H1 (cell line): ENCODE measurements around the gene RSPO1. TPM values are rescaled to one million over a fixed set of nuclear protein-coding genes. Genes with fewer than 3 reads are reported as not detected.

ENCODE experiments used
- CTCF ChIA-PET: fragments of 300-600 bp; sonication (Branson Sonifier 250); formaldehyde crosslinking; loops from one replicate; lab custom pipeline; 2021; ENCODE audit not compliant: partially characterized antibody; lab: Charles Lee
- POLR2A ChIA-PET: fragments of 300-600 bp; sonication (Branson Sonifier 250); formaldehyde crosslinking; loops from one replicate; lab custom pipeline; 2021; ENCODE audit warnings: inconsistent platforms; ENCODE audit not compliant: partially characterized antibody; lab: Charles Lee
- DNase-seq, 2 experiments: peaks; one replicate each; pipeline versions ENCODE4 v3.0.0 to v3.0.0-alpha.2; 2010 to 2022; ENCODE audit warnings: low spot score in 2 of 2, low read depth in 1 of 2, mixed read lengths in 1 of 2
- FAIRE-seq: peaks from 2 replicates; lab custom pipeline; 2011; peaks lifted over from hg19 to GRCh38; lab: Jason Lieb, UNC
- H2AFZ ChIP-seq: 2 replicates; pipeline ENCODE4 v1.8.1; 2012; ENCODE audit warnings: low read length, inconsistent platforms
- H2AK5ac ChIP-seq: 2 replicates; pipeline ENCODE4 v1.6.1; 2013; ENCODE audit warnings: low read depth, low read length
- H2BK120ac ChIP-seq: replicated peaks from 2 replicates; pipeline ENCODE3; 2013; ENCODE audit warnings: low read depth, low read length, inconsistent platforms
- H2BK12ac ChIP-seq: 2 replicates; pipeline ENCODE4 v1.6.1; 2013; ENCODE audit warnings: low read depth, low read length
- H2BK15ac ChIP-seq: 2 replicates; pipeline ENCODE4 v1.6.1; 2013; ENCODE audit warnings: low read length
- H2BK20ac ChIP-seq: 2 replicates; pipeline ENCODE4 v1.6.1; 2013; ENCODE audit warnings: low read length
- H2BK5ac ChIP-seq: 2 replicates; pipeline ENCODE4 v1.6.1; 2013; ENCODE audit warnings: low read depth, low read length
- H3K14ac ChIP-seq: 2 replicates; pipeline ENCODE4 v1.6.1; 2013; ENCODE audit warnings: inconsistent platforms; ENCODE audit not compliant: insufficient read length
- H3K18ac ChIP-seq: 2 replicates; pipeline ENCODE4 v1.6.1; 2013; ENCODE audit warnings: low read length; ENCODE audit errors: extremely low read depth
- H3K23ac ChIP-seq: 2 replicates; pipeline ENCODE4 v1.6.1; 2013; ENCODE audit warnings: inconsistent platforms; ENCODE audit not compliant: insufficient read length
- H3K23me2 ChIP-seq: 2 replicates; pipeline ENCODE4 v1.6.1; 2013; ENCODE audit warnings: low read depth, low read length
- H3K27ac ChIP-seq: 2 replicates; pipeline ENCODE4 v1.6.1; 2011; ENCODE audit warnings: low read depth, low read length, inconsistent platforms
- H3K27me3 ChIP-seq, 4 experiments: replicated peaks in 1 of 4; 1 replicate in 1 of 4; 2 replicates in 3 of 4; pipeline versions ENCODE4 v1.6.1 to v1.8.1; 2011 to 2013; ENCODE audit warnings: low read length in 3 of 4, mild to moderate bottlenecking in 3 of 4, inconsistent platforms in 2 of 4, mixed read lengths in 2 of 4, moderate library complexity in 1 of 4; ENCODE audit not compliant: control insufficient read depth in 3 of 4, insufficient read depth in 3 of 4; ENCODE audit errors: extremely low read depth in 1 of 4
- H3K36me3 ChIP-seq, 4 experiments: 2 replicates each; pipeline versions ENCODE4 v1.6.1 to v1.8.1; 2011 to 2013; ENCODE audit warnings: mild to moderate bottlenecking in 4 of 4, low read length in 3 of 4, moderate library complexity in 2 of 4, control low read depth in 1 of 4, inconsistent platforms in 1 of 4; ENCODE audit not compliant: insufficient read depth in 4 of 4, control insufficient read depth in 2 of 4
- H3K4ac ChIP-seq: replicated peaks from 2 replicates; pipeline ENCODE3; 2013; ENCODE audit warnings: low read length, low read depth, mixed read lengths, inconsistent platforms; ENCODE audit not compliant: insufficient read length
- H3K4me1 ChIP-seq, 4 experiments: replicated peaks in 1 of 4; 1 replicate in 1 of 4; 2 replicates in 3 of 4; pipeline versions ENCODE4 v1.6.1 to v1.8.1; 2011 to 2013; ENCODE audit warnings: low read length in 3 of 4, inconsistent platforms in 2 of 4, mixed read lengths in 1 of 4; ENCODE audit not compliant: insufficient read depth in 4 of 4, control insufficient read depth in 3 of 4
- H3K4me2 ChIP-seq, 2 experiments: 2 replicates each; pipeline versions ENCODE4 v1.6.1 to v1.8.1; 2011 to 2013; ENCODE audit warnings: low read depth in 2 of 2, low read length in 2 of 2, control low read depth in 1 of 2, inconsistent platforms in 1 of 2, mild to moderate bottlenecking in 1 of 2; ENCODE audit not compliant: insufficient read depth in 1 of 2
- H3K4me3 ChIP-seq, 4 experiments: fragments of 200-600, 300-600 bp in 1 of 4; sonication (generic), shearing (Covaris generic), sonication (Bioruptor Twin) in 1 of 4; 2 replicates each; pipeline versions ENCODE4 v1.5.1 to v1.8.1; 2011 to 2016; ENCODE audit warnings: low read length in 4 of 4, low read depth in 3 of 4, control low read depth in 2 of 4, inconsistent platforms in 2 of 4, mild to moderate bottlenecking in 2 of 4, mixed read lengths in 1 of 4, moderate library complexity in 1 of 4; ENCODE audit not compliant: insufficient read depth in 2 of 4; ENCODE audit errors: extremely low read depth in 1 of 4
- H3K56ac ChIP-seq: replicated peaks from 2 replicates; pipeline ENCODE3; 2013; ENCODE audit warnings: low read depth, mild to moderate bottlenecking, mixed read lengths, low read length, inconsistent platforms; ENCODE audit not compliant: insufficient read length
- H3K79me1 ChIP-seq: 2 replicates; pipeline ENCODE4 v1.6.1; 2013; ENCODE audit warnings: low read depth, low read length, control low read depth
- H3K79me2 ChIP-seq, 2 experiments: 2 replicates each; pipeline versions ENCODE4 v1.6.1 to v1.8.1; 2012 to 2013; ENCODE audit warnings: low read length in 2 of 2, mild to moderate bottlenecking in 2 of 2, inconsistent platforms in 1 of 2; ENCODE audit not compliant: insufficient read depth in 2 of 2, control insufficient read depth in 1 of 2
- H3K9ac ChIP-seq, 4 experiments: replicated peaks in 1 of 4; 1 replicate in 1 of 4; 2 replicates in 3 of 4; pipeline versions ENCODE4 v1.6.1 to v1.8.1; 2011 to 2013; ENCODE audit warnings: low read depth in 3 of 4, low read length in 3 of 4, control low read depth in 2 of 4, mild to moderate bottlenecking in 2 of 4, moderate library complexity in 2 of 4, inconsistent platforms in 1 of 4; ENCODE audit errors: extremely low read depth in 1 of 4
- H3K9me3 ChIP-seq, 2 experiments: 2 replicates each; pipeline versions ENCODE4 v1.6.1 to v1.8.1; 2012 to 2013; ENCODE audit warnings: mild to moderate bottlenecking in 2 of 2, moderate library complexity in 2 of 2, control low read depth in 1 of 2, inconsistent platforms in 1 of 2, low read depth in 1 of 2, low read length in 1 of 2, mixed read lengths in 1 of 2; ENCODE audit not compliant: insufficient read depth in 2 of 2
- H4K20me1 ChIP-seq, 2 experiments: replicated peaks in 1 of 2; 2 replicates each; pipeline versions ENCODE3 to v1.8.1; 2011 to 2013; ENCODE audit warnings: inconsistent platforms in 2 of 2, low read length in 2 of 2, mild to moderate bottlenecking in 1 of 2; ENCODE audit not compliant: insufficient read depth in 2 of 2, control insufficient read depth in 1 of 2
- H4K5ac ChIP-seq: 2 replicates; pipeline ENCODE4 v1.6.1; 2013; ENCODE audit warnings: low read length, low read depth, mixed read lengths, inconsistent platforms; ENCODE audit not compliant: insufficient read length
- H4K8ac ChIP-seq: 2 replicates; pipeline ENCODE4 v1.8.0; 2013; ENCODE audit warnings: mild to moderate bottlenecking, moderate library complexity, low read length, inconsistent platforms; ENCODE audit not compliant: insufficient read depth; ENCODE audit errors: extremely low read depth
- H4K91ac ChIP-seq: replicated peaks from 2 replicates; pipeline ENCODE3; 2013; ENCODE audit warnings: low read length, mixed read lengths, inconsistent platforms; ENCODE audit not compliant: insufficient read length
- POLR2A ChIP-seq, 2 experiments: IDR thresholded peaks; 1 replicate in 1 of 2; 2 replicates in 1 of 2; pipeline ENCODE4 v1.6.1; 2011; ENCODE audit warnings: low read depth in 2 of 2, low read length in 2 of 2, mild to moderate bottlenecking in 2 of 2; ENCODE audit errors: control extremely low read depth in 1 of 2
- WGBS, 2 experiments: shearing (Covaris generic) in 1 of 2; methylation state at CpG; one replicate each; pipeline versions ENCODE4 v1.1.6 to v1.1.7; 2013 to 2015; ENCODE audit warnings: low lambda C conversion rate in 2 of 2, mixed read lengths in 2 of 2, inconsistent platforms in 1 of 2, low coverage in 1 of 2, missing lambda C conversion rate in 1 of 2; ENCODE audit not compliant: insufficient replicate concordance in 2 of 2, insufficient coverage in 1 of 2, insufficient read length in 1 of 2; ENCODE audit errors: extremely low coverage in 1 of 2, missing lambda C conversion rate in 1 of 2; 5-methylcytosine and 5-hydroxymethylcytosine counted together
- polyA plus RNA-seq, 7 experiments: library from polyadenylated mRNA; depleted of rRNA in 3 of 7; stranded (reverse) in 5 of 7; unstranded in 2 of 7; fragments of >200 nt in 5 of 7; fragments of 200-250 nt in 2 of 7; gene quantifications; 1 replicate in 5 of 7; 2 replicates in 1 of 7; 4 replicates in 1 of 7; pipeline versions ENCODE4 v1.2.1 to v1.2.3, GENCODE V29; 2011 to 2013; ENCODE audit warnings: missing spikeins in 2 of 7, mixed read lengths in 2 of 7
- total RNA-seq: library from RNA; stranded (reverse); fragmentation: NEBNext Ultra II Directional; extraction: Animal tissue kit (Norgen Biotek cat#: 25700); gene quantifications from 2 replicates; pipeline ENCODE4 v1.2.1, GENCODE V29; 2021

Gene RSPO1
- total and polyA plus RNA-seq, 2 of the 8 experiments (the other 6 are each of a cell fraction or from before 2014, with no cell fraction given), result 0.39 TPM; not detected in 1

DNA sequence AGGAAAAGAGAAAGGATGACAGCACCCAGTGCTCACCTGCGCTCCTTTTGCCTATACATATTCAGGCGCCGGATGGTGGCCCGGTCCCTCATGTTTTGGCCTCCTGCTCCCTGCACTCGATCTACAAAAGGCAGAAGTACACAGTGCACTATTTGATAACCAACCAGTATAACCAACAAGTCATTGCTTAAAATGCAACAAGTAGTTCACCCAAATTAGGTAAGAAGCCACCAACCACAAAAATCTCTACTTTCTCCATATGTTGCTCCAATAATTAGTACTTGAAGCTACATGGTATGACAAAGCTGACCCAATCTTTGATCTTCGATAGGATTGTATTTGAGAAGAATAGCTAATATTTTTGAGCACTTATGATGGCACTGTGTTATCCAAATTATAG, 41.0 kb downstream of the RSPO1 start:
- no peak overlapping the region for H2BK20ac ChIP-seq
- H3K23me2 ChIP-seq, result no peaks in the 10 kb centered on the region
- no peak overlapping the region for H2BK15ac ChIP-seq
- H4K8ac ChIP-seq, result no peak overlapping the region
- H4K91ac ChIP-seq, result no peak overlapping the region
- H3K9me3 ChIP-seq, result no peaks in the 10 kb centered on the region
- WGBS, 2 experiments, result 79% methylated on average over 6 of the region's 6 CpGs; no CpG with 5 or more reads in 1 of the 2 experiments
- DNase-seq, result no peak
- H3K14ac ChIP-seq, result no peak overlapping the region
- ChIA-PET CTCF (interaction anchor here (0.8 kb wide), 1 partner anchor 10 kb away, joined by 4 read pairs; no protein-coding TSS in a partner anchor), POLR2A (interaction anchor here (1.1 to 2.9 kb wide), 4 partner anchors 10 to 209 kb away, joined by 3 to 9 read pairs (median 3); partner anchors contain the start of gene CDCA8)
- H3K4me3 ChIP-seq, result no peak overlapping the region
- no peak overlapping the region for H2BK12ac ChIP-seq
- no peak overlapping the region for H3K23ac ChIP-seq
- H4K5ac ChIP-seq, result no peak overlapping the region
- no peak overlapping the region for H3K56ac ChIP-seq
- H3K27ac ChIP-seq, result no peak overlapping the region
- no peaks in the 10 kb centered on the region; a peak in 1 of 7 replicates for H3K4me1 ChIP-seq
- H2AFZ ChIP-seq, result no peak overlapping the region
- peaks cover 16 to 43% (median 38%) of the 10 kb centered on the region in 4 experiments for H3K36me3 ChIP-seq
- no peak overlapping the region for H2BK5ac ChIP-seq
- no peak overlapping the region for H2BK120ac ChIP-seq
- H3K9ac ChIP-seq, result no peak overlapping the region
- H3K18ac ChIP-seq, result no peak overlapping the region
- no peak for FAIRE-seq
- peaks cover 22 to 42% of the 10 kb centered on the region in 2 experiments for H3K79me2 ChIP-seq
- H4K20me1 ChIP-seq, result peaks cover 0 to 3% of the 10 kb centered on the region in 2 experiments
- no peak for TF ChIP-seq POLR2A (IDR thresholded peaks at IDR 0.05; ENCODE audit: control extremely low read depth in 1 of 2, low read depth in 2 of 2, low read length in 2 of 2)
- no peak overlapping the region; a peak in 2 of 4 replicates for H3K4me2 ChIP-seq
- H3K79me1 ChIP-seq, result peaks cover 12% of the 10 kb centered on the region
- H2AK5ac ChIP-seq, result no peak overlapping the region
- no peak overlapping the region for H3K4ac ChIP-seq
- 0 out of 7 replicates have a peak, but pooled peaks cover 0 to 1% (median 0%) of the 10 kb centered on the region in 4 experiments for H3K27me3 ChIP-seq
